GM10847 (cell line): ENCODE measurements around the gene OGN.

Experiments
- POLR2A ChIP-seq: IDR thresholded peaks from 2 replicates; pipeline ENCODE4 v1.6.1; 2011; ENCODE audit not compliant: insufficient read length; ENCODE audit errors: extremely low read depth

Gene OGN

DNA sequence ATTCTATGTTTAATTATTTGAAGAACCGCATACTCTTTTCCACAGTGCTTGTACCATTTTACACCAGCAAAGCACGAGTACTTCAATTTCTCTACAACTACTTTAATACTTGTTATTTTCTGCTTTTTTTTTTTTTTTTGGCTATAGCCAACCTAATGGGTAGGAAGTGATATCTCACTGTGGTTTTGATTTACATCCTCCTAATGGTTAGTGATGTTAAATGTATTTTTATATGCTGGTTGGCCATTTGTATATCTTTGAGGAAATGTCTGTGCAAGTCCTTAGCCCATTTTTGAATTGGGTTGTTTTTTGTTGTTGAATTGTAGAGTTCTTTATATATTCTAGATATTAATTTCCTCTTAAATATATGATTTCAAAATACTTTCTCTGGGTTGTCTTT, 22.6 kb downstream of the OGN start:
- TF ChIP-seq POLR2A: no peak

DNA sequence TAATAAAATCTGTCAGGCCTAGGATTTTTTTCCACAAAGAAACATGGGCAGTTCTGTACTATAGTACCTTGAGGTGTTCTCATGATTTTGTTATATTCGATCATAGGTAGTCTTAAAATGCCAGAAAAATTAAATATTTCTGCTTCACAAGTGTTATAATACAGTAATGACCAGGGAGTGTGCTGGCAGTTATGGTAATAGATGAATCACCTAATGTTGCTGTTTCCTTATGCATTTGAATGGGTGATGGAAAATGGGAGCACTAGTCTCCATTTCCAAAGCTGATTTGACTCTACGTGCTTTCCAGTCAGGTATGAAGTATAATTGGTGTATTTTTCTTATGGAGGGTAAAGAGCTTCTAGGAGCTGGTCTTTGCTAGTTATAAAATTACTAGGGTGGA, 23.8 kb downstream of the OGN start:
- no peak for TF ChIP-seq POLR2A

DNA sequence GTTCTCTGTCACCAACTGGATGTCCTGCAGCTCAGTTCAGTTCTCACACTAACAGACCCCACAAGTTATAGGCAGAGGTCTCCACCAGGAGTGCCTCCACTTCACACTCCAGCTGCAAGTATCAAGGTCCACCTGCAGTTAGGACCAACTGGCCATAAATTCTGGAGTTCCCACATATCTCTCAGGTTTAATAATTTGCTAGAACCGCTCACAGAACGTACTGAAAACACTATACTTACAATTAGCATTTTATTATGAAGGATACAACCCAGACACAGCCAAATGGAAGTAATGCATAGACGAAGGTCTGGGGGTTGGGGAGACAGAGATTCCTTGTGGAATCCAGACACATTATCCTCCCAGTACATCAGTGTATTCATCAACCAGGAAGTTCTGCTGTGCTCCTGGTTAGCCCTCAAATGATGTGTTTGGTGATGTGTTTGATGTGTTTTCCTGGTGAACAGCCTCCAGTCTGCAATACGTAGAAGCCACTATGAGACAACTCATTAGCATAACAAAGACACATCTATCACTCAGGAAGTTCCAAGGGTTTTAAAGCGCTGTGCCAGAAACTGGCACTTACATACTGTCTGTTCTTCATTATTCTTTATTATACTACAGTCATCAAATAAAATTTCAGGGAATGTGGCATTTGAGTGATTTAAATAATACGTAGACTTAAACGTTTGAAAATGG, 25.4 kb downstream of the OGN start:
- TF ChIP-seq POLR2A: no peak

DNA sequence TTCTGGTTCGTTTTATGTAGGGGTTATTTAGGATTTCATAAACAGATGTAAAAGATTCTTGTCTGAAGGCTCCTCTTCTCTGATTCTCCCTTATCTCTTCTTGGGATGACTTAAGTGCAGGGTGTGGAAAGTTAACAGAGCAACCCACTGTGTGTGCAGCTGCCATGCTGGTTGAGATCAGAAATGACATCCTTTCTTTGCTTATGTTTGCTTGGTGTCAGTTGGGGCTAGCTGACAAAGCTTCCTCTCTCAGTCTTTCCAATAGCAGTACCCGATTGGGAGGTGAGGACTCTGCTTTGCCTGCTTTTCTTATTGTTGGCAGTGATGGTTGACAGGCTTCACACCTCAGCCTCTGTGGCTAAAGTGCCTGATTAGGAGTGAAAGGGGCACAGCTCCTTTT, 26.5 kb downstream of the OGN start:
- TF ChIP-seq POLR2A: no peak

DNA sequence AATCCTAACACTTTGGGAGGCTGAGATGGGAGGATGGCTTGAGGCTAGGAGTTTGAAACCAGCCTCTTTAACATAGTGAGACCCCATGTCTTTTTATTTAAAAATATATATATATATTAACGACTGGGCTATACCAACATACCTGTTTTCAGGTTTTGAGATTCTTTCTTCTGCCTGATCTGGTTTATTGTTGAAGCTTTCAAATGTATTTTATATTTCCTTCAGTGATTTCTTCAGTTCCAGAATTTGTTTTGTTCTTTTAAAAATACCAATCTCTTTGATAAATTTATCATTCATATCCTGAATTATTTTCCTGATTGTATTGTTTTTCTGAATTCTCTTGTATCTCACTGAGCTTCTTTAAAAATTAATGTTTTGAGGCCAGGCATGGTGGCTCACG, 31.2 kb downstream of the OGN start:
- TF ChIP-seq POLR2A: no peak

DNA sequence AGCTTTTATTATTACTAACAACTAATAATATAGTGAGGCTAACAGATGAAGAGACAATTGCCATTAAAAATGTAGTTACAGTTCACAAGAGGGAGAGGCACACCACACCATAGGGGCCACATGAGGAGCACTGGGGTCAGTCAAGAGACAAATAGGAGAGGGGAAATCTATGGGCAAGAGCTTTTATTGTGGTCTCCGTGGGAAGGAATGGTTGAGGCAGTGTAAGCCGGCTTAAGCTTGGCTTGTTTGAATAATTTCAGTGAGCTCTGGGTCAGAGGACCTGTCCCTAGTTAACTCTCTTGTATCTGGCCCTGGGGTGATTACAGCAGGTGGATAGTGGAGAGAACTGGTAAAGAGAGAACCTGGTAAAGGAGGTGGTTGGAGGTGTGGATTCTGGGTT, 35.3 kb downstream of the OGN start:
- TF ChIP-seq POLR2A: no peak

DNA sequence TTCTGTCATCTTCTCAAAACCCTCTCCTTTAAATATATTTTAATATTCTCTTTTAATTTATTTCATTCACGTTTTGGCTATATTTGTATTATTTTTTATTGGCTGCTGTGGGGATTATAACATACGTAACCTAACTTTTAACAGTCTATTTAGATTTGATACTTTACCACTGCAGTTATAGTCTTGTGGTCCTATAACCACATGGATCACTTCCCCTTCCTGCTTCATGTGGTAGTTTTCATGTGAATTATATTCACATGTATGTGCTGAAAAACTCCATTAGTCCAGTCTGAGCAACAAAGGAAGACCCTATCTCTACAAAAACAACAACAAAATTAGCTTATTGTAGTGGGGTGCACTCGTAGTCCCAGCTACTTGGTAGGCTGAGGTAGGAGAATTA, 44.3 kb downstream of the OGN start:
- TF ChIP-seq POLR2A: no peak

DNA sequence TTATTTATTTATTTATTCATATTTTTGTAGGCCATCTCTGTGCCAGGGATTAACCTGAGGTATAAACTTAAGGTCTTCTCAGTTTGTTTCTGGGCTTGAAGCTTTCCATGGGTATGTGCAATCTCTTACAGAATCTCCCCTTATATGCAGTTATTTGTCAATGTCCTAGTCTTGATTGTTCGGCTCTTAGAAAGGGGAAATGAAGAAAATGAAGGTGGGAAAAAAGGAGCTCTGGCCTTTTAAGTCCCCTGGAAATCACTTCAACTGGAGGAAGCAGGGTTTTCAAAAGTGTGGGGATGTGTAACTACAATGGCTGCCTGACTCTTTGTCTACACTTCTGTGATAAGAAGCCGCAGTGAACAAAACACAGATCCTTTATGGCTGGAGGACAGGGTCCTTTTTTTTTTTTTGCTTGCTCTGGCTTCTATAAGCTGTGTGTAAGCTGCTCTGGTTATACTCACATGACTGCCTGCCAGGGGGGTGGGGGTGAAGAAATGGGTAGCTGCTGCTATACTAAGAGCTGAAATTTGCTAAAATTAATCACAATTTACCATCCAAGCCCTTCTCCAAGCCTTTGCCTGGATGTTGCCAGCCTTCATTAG, 44.9 kb downstream of the OGN start:
- no peak for TF ChIP-seq POLR2A

DNA sequence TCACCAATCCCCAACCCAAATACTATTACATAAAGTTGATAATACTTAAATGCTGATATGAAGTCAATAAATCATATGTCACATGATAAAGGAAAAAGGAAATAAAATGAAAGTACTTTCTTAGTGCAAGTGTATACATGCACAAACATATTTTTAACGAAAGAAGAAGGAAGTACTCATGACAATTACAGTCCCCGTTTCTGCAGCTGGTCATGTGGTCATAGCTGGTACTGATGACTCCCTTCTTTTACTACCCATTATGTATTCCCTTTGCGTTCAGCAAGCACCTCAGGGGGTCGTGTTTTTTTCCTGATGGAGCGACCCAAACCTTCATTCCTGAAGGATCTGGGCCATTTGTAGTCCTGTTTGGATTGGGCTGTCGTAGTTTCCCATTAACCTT, 51.3 kb downstream of the OGN start:
- no peak for TF ChIP-seq POLR2A

DNA sequence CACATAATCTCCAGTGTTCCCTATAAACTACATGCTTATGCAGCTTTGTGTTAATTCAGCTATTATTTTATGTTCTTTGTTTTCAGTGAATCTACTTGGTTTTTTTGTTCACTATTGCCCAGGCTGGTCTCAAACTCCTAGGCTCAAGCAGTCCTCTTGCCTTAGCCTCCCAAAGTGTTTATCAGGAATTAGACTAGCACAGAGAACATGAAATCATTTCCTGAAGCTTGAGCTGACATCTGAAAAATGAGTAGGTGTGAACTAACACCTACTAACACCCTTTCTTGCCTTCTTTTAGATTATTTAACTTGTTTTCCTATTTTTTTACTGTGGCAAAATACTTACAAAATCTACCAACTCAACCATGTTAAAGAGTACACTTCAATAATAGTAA, 53.6 kb downstream of the OGN start:
- no peak for TF ChIP-seq POLR2A

DNA sequence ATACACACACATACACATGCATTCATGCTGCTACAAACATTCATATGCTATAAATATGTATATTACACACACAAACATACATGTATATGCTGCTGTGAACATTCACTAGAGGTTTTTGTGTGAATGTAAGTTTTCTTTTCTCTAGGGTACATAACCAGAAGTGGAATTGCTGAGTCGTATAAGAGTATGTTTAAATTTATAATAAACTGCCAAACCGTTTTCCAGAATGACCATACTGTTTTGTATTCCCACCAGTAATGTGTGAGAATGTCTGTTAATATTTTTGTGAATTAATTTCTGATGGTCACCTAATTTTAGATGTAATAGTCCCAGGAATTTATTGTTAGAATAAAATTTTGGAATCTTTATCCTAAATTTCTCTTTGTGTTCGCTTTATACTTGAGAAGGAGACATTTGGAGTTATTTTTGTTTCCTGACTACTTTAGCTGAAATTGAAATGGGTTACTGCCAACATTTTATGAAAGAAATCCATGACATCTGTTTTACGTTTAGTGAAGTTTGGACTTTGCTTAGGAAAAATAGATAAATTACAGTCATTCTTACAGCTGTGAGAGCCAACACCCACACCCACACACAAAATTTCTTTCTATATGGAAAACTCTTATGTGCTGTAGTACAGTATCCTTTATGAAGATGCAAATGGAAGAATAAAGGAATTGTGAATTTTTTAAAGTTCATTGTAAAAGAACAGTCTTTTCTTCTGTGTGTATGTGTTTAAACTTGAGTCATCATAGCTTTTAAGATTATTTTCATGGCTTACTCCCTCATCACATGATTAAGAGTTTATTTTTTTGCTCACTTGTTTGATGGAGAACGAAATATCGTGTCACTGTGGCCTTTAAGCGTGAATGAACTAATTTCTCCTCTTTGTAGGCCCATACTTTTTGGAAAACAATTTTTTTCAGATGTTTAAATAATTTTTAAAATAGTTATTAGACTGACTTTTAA, 54.3 kb downstream of the OGN start:
- TF ChIP-seq POLR2A: no peak

DNA sequence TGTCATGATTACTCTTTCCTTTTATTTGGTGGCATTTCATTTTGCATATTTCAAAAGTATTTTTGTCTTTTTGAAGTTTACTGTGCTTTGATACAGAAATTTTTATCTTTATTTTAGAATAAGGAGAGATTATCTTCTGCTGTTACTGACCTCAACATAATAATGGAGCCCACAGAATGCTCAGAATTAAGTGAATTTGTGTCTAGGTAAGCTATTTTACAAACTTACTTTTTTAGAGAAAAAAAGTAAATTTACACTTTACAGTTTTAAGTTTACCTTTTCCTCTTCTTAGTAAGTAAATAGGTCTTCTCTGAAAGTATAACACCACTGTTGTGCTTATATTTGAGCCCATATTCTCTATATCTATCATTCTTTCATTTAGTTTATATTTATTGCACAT, 58.8 kb downstream of the OGN start:
- TF ChIP-seq POLR2A: no peak

DNA sequence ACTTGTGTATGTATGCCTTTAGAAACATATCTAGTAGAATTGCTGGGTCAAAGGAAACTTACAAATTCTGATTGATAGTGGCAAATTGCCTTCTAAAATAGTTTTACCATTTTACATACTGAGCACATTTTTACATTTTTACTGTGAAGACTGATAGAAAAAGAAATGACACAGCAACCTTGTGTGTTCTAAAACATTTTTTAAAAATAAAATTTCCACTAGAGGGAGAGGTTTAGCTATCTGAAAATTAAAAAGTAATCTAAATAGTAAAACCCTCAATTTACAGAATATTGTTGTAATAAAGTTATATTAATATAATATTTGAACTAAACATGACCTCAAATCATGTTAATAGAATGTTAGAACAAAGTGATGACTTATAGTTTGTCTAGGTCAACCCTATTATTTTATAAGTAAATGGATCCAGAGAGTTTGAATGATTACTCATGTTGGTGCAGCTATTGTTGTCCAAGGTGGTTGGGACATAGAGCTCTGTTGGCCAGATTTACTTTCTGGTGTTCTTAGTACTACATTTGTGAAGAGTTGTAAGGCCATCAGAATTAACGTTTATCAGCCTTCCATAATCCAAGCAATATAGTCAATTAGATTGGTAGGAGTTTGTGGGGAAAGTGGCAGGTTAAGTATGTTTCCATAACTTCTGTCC, 61.4 kb downstream of the OGN start:
- TF ChIP-seq POLR2A: no peak

DNA sequence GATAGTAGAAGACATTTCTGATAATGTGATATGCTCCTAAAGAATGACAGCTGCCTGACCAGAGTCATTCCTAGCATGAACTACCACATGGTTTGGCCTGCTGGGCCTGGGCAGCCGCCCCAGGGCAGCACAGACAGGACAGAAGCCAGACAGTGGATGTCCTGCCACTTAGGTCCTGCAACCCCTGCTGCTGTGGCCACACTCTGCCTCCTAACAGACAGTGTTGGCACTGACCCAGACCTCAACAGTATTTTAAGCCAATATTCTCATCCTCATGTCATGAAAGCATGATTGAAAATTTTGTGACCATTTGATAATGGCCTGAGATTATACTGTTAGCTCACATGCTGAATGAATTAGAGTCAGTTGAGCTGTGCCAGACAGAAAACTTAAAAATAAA, 62.8 kb downstream of the OGN start:
- no peak for TF ChIP-seq POLR2A

DNA sequence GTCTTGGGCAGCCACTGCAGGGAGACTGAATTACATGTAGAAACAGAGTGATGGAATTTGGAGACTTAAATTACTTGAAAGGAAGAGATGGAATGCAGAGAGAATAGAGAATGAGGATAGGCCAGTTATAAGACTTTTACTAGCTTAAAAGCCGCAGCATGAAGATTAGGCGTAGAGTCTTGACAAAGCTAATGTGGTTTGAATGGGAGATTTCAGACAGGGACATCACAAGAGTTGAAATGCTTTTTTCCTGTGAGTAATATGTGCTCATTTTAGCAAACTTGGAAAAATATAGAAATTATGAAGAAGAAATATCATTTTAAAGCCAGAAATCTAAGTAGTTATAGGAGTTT, 71.1 kb downstream of the OGN start:
- no peak for TF ChIP-seq POLR2A
